HG03575 (cell line): ENCODE results near the gene GOLGA8K.
"Not testable (repeated sequence)": the region's sequence is repeated elsewhere in the genome, so short reads cannot be mapped to it uniquely, and the experiment has no call there.

Experiments
- ATAC-seq: cut with Tn5 transposase; IDR thresholded peaks from one replicate; pipeline ENCODE4 v1.9.1; 2021; ENCODE audit not compliant: unreplicated experiment, insufficient number of reproducible peaks, low FRiP score; ENCODE audit errors: extremely low read depth

GOLGA8K gene, protein sequence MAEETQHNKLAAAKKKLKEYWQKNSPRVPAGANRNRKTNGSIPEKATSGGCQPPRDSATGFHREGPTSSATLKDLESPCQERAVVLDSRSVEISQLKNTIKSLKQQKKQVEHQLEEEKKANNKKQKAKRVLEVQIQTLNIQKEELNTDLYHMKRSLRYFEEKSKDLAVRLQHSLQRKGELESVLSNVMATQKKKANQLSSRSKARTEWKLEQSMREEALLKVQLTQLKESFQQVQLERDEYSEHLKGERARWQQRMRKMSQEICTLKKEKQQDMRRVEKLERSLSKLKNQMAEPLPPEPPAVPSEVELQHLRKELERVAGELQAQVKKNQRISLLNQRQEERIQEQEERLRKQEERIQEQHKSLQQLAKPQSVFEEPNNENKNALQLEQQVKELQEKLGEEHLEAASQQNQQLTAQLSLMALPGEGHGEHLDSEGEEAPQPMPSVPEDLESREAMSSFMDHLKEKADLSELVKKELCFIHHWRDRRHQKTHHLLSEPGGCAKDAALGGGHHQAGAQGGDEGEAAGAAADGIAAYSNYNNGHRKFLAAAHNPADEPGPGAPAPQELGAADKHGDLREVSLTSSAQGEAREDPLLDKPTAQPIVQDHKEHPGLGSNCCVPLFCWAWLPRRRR

DNA sequence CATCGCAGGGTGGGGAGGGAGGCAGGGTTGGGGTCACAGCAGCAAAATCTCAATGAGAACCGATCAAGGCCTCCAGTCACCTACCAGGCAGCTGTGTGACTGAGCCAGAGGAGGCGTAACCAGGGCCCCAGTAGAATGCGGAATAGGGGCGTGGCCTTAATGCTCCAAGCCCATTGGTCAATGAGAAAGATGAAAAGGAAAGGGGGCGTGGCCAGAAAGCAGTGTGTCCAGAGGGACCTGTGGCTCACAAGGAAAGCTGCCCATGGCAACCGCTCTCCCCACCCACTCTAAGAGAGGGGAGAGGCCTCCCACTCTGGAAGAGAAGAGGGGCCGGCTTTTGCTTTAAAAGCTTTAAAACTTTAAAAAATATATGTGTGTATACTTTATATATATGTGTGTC lies at the start of gene GOLGA8K:
Gene GOLGA8K (minus strand): TSS at position 101 of the 400 bp plus-strand sequence. CDS start 98 bp downstream, at position 3.
- not testable (repeated sequence) for ATAC-seq

DNA sequence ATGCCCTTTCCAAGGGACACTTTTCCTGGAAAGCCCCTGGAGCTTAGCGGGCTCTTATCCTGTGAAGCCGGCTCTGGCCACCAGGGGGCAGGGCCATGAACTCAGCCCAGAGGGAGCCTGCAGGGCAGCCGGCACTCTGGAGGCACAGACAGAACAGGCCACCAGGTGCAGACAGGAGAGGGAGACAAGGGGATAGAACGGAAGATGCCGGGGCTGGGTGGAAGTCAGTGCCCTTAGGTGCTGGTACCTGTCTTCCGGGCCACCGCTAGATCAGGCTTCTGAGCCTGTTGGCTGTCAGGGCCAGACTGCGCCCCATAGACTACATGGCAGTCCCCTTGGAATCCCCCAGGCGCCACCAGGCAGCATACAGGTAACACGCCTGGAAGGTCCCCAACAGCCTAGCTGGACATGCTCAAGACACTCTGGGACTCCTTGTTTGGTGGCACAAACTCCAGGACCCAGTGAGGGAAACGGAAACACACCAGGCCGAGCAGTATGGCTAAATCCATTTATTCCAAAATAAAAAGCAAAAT lies 37.4 kb upstream of the GOLGA8K start:
- not testable (repeated sequence) for ATAC-seq

DNA sequence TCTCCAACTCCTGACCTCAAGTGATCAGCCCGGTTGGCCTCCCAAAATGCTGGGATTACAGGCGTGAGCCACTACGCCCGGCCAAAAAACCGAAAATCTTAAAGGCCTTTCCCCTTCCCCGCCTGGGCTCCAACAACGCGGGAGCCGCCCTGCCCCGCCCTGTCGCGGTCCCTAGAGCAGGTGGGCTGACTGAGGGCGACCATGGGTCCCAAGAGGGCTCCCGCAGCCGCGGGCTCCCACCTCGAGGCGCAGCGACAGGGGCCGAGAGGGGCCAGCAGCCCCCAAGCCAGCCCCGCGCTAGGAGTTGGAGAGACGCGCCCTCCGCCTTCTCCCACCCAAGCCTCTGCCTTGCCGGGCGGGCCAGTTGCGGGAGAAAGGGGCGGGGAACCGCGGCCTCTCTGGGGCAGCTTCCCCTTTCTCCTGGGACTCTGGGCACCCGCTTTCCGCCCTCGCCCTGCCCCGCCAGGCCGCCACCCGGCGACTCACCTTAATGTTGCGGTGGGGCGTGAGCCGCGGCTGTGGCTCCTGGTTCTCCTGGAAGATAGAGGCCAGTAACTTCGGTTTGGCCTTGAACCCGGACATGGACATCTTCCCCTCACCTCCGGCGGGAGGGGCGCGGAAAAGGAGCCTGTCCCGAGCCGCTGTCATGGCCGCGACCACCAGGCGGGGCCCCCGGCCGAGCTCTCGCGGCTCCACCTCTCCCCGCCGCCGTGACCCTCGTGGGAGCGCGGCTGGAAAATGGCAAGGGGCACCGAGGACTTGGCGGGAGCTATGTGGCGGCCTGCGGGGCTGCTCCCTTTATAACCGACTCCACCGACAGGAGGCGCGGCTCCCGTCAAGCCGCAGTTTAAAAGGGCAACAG lies 31.2 kb upstream of the GOLGA8K start:
- ATAC-seq = not testable (repeated sequence)

DNA sequence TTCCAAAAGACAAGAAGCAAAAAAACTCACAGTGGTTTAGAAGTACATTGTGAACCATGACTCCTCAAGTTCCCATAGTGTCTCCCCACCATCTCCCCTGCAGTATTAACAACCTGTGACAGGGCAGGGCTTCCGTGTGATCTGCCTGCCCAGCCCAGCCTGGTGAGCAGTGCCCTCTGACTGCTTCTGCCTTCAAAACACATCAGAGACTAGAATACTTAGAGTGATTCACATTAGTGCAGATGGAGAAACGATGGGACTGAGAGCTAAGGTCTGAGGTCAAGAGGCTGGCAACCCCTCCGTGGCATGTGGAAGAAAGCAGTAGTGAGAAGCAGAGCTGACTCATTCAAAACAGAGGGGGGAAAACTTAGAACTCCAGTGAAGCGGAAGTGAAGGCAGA lies 24.5 kb upstream of the GOLGA8K start:
- not testable (repeated sequence) for ATAC-seq

DNA sequence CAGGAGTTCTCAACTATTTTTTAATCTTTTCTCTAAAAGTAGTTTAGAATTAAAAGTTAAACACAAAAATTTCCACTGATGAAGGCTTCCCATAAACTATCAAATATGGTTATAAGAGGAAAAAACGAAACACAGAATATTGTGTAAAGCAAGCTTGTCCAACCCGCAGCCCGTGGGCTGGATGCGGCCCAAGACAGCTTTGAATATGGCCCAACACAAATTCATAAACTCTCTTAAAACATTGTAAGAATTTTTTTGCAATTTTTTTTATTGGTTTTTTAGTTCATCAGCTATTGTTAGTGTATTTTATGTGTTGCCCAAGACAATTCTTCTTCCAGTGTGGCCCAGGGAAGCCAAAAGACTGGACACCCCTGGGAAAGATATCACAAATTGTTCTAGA lies 23.4 kb upstream of the GOLGA8K start:
- not testable (repeated sequence) for ATAC-seq

DNA sequence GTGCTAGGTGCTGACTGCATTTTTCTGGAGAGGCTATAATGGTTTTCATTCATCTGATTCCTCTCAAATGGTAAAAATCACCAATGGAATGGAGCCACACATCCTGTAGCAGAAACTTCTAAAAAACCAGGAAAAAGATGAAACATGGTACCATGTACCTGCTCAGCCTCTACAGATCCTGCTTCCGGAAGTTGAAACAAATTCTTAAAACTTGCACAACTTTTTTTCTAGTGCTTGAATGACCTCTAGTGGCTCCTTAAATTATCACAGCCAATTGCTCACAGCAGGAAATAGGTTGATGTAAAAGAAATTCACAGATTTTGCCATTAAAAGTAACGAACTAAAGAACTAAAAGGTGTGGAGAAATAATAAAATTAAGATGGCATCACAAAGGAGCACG lies 4.8 kb upstream of the GOLGA8K start:
- ATAC-seq = not testable (repeated sequence)

DNA sequence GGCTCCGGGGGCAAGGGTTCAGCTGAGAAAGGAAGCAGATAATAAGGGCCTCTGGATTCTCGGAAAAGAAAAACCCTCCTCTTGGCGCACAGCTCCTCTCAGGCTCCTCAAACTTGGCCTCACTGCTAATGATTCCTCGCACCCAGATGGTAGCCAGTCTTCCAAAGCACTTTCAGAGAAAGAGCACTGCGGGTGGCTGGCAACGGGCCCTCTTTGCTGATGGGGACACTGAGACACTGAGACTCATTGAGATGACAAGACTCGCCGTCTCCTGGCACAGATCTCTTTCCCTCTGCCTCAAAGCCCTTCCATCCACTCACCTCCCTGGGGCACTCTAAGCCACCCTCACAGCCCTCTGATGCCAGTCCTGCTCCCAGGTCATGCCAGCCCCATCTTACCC lies 6.6 kb downstream of the GOLGA8K start:
- ATAC-seq = not testable (repeated sequence)

DNA sequence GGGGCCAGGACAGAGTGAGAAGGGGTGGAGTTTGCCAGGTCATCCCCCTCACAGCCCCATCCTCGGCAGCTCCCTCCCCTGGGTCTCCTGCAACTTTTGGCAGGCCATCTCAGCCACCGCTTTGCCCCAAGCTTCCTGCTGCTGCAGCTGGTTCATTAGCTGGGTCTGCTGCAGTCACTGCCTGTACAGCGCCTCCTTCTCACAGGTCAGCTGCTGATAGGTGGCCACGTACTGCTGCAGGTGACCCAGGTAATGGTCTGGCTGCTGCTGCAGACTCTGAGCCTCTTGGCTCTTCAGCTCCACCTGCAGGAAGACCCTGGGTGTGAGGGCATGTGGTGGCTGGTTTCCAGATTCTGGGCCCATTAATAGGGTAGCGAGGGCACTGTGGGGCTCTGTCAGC lies 8.3 kb downstream of the GOLGA8K start:
- ATAC-seq = not testable (repeated sequence)

DNA sequence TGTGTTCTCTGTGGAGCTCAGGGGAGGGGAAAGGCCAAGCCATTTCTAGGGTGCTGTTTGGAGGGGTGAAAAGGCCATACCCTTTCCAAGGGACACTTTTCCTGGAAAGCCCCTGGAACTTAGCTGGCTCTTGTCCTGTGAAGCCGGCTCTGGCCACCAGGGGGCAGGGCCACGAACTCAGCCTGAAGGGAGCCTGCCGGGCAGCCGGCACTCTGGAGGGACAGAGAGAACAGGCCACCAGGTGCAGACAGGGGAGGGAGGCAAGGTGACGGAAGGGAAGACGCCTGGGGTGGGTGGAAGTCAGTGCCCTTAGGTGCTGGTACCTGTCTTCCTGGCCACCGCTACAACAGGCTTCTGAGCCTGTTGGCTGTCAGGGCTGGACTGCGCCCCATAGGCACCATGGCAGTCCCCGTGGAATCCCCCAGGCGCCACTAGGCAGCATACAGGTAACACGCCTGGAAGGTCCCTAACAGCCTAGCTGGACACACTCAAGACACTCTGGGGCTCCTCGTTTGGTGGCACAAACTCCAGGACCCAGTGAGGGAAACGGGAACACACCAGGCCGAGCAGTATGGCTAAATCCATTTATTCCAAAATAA lies 14.9 kb downstream of the GOLGA8K start:
- ATAC-seq = not testable (repeated sequence)

DNA sequence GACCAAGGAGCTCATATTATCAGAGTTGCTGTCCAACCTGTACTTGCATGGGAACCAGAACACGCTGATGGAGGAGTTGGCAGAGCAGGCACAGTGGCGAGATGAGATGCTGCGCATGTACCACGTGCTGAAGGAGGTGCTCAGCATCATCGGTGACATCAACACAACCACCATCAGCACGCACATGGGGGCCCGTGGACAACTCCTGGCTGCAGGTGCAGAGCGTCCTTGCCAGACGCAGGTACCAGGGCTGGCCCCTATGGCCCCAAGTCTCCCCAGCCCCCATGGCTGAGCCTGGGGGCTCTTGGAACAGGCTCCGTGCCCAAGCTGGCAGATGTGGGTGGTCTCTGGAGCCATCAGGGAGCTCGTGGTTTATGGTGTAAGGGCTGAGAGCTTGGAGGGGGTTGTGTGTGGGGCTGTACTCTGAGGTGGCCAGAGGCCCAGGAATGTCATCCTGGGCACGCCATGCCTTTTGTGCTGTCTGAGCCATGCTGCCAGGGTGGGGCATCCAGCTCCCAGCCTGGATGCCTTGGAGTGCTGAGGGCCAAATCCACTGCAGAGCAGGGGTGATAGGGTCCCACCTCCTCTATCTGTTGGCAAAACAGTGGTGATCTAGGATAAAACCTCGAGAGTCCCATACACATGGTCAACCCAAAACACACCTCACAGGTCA lies 17.1 kb downstream of the GOLGA8K start:
- not testable (repeated sequence) for ATAC-seq

DNA sequence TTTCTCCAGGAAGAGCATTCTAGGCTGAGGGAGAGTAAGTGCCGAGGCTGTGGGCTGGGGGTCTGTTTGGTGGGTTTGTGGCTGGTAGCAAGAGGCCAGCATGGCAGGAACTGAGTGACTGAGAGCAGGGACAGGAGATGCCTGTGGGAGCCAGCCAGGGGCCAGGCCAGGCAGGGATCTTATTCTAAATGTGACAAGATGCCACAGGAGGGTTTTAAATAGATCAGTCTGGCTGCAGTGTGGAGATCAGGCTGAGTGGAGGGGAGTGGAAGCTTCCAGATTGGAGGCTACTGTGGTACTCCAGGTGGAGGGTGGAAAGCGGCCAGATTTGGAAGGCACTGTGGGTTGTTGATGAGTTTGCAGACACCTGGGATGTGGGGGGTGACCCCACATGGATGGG lies 28.9 kb downstream of the GOLGA8K start:
- ATAC-seq = not testable (repeated sequence)

DNA sequence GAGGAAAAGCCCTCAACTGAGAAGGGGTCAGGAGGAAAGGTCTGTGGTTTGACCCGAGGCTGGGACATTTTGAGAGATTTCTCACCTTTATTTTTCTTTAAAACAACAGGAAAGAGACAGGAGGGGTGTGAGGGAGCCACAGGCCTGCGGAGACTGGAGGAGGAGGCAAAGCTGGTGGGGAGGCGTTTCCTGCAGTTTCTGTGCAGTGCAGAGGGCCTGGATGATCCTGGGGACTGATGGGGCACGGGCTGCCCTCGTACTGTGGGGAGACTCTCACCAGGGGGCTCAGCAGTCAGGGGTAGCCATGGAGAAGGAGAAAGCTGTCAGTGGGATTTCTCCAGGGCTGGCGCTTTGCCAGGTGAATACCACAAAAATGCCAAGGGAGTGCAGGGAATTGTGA lies 29.4 kb downstream of the GOLGA8K start:
- ATAC-seq = not testable (repeated sequence)

DNA sequence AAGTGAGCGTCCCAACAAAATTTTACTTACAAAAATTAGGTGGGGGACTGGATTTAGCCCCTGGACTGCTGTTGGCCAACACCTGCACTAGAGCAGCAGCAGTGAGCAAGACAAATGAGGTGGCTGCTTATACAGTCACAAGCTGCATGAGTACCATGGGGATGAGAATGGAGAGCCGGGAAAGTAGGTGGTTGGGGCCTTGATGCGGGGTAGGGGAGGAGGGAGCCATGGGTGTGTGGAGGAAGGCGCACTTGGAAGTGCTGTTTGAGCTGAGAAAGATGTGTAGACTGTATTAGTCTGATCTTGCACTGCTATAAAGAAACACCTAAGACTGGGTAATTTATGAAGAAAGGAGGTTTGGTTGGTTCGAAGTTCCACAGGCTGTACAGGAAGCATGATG lies 31.0 kb downstream of the GOLGA8K start:
- ATAC-seq = not testable (repeated sequence)

DNA sequence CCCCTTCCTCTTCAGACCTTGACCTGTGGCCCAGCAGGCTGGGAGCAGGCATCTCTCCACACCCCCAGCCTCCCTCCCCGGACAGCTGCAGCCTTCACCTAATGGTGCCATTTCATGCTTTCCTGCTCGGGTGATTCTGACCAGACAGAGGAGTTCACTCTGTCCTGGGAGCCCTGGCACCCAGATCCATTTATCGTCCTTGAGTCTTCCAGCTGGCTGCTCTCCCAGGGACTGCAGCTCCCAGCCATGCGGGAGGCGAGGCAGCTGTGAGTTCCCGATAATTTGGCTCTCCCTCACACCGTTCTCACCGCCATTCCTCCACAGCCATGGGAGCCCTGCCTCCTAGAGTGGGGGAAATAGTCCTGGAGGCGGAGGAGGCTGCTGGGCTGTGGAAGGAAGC lies 32.6 kb downstream of the GOLGA8K start:
- ATAC-seq = not testable (repeated sequence)

DNA sequence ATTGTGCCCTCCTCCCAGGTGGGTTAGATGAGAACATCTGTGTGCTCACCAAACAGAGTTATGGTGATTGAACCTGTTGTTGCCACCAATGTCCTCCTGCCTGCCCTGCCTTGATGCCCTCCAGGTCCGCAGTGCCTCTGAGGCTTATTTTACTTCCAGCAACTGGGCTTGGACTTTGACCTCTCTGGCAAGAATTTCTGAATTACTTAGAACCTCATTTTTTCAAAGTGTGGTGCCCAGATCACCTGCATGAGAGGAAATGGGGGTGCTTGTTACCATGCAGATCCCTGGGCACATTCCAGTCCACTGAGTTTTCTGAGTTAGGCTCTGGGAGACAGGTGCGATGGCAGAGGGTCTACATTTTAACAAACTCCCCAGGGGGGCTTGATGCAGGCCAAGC lies 33.0 kb downstream of the GOLGA8K start:
- ATAC-seq = not testable (repeated sequence)

DNA sequence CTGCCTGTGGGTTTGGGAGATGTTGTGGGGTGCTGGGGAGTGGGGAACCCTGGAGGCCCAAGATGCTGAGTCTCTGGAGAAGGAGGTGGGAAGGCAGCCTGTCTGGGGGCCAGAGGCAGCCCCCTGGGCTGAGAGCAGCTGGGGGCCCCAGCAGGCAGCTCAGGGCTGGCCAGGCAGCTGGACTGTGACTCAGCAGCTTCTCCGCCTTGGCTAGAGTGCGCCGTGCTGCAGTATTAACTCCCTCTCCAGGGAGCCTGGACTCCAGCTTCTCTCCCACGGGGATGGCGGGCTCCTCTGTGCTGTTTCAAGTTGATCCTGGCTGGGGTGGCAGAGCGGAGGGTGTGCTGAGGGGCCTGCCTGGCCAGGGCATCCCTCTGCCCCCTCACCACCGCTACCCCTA lies 36.6 kb downstream of the GOLGA8K start:
- ATAC-seq = not testable (repeated sequence)

DNA sequence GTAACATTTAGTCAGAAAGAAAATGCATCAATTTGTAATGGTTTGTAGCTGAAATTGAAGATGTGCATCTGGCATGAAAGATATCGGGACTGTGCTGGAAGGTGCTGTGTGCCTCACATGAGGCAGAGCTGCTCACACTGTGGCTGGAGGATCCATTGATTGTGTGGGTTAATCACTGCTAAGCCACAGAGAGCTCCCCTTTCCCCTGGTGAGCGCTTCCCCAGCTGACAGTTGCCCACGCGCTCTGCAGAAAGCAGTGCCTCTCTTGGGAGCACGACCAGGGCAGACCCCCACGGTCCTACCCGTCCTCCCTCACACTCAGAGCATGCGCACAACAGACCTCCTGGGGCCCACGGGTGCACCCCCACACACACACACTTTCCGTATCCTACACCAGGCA lies 37.1 kb downstream of the GOLGA8K start:
- not testable (repeated sequence) for ATAC-seq

DNA sequence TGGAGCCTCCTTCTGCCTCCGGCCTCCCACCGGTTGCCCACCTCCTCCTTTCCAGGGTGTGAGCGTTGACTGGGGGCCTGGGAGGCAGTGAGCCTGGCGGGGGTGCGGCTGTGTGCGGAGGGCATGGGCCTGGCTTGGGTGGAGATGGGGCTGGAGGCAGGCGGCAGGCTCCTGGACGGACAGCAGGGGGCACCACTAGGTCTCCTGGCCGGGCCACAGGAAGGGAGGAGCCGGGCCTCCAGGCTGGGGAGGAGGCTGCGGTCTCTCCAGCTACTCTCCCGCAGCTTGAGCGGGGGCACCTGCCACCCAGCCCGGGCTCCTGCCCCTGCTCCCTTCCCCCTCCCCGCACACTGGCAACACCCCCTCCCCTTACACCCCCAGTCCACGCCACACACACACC lies 38.1 kb downstream of the GOLGA8K start:
- not testable (repeated sequence) for ATAC-seq
